MCF 10A (cell line): ENCODE results near the gene LMAN2. TPM values are rescaled to one million over a fixed set of nuclear protein-coding genes. Genes with fewer than 3 reads are reported as not detected.

Source experiments
- BruUV-seq: library from RNA; stranded (reverse); fragments of 400-500 nt; replicated peaks from 2 replicates; lab custom pipeline; 2021; lab: Mats Ljungman, UMichigan
- CTCF ChIA-PET: fragments of 300-600 bp; sonication (Branson Sonifier 250); formaldehyde crosslinking; extraction: SDS; loops from one replicate; lab custom pipeline; 2021; ENCODE audit warnings: antibody characterized with exemption, inconsistent platforms; lab: Yijun Ruan, JAX
- POLR2A ChIA-PET: fragments of 300-600, 350-650 bp; sonication (Branson Sonifier 250); formaldehyde crosslinking; extraction: SDS; loops from one replicate; lab custom pipeline; 2020; ENCODE audit warnings: antibody characterized with exemption, inconsistent platforms; lab: Yijun Ruan, JAX
- DNase-seq: peaks from one replicate; pipeline ENCODE4 v3.0.0-alpha.2; 2018; ENCODE audit not compliant: unreplicated experiment
- H3K27ac Mint-ChIP-seq: one replicate; pipeline ENCODE4 v1.8.0; 2022; ENCODE audit warnings: mild to moderate bottlenecking, low read depth, mixed read lengths; ENCODE audit not compliant: unreplicated experiment
- H3K27me3 Mint-ChIP-seq: one replicate; pipeline ENCODE4 v1.8.0; 2022; ENCODE audit warnings: mixed read lengths; ENCODE audit not compliant: insufficient read depth, unreplicated experiment
- H3K36me3 Mint-ChIP-seq: one replicate; pipeline ENCODE4 v1.8.0; 2022; ENCODE audit warnings: mild to moderate bottlenecking, moderate library complexity, mixed read lengths; ENCODE audit not compliant: insufficient read depth, unreplicated experiment
- H3K4me1 Mint-ChIP-seq: one replicate; pipeline ENCODE4 v1.8.0; 2022; ENCODE audit warnings: mixed read lengths; ENCODE audit not compliant: insufficient read depth, unreplicated experiment
- H3K4me3 Mint-ChIP-seq: one replicate; pipeline ENCODE4 v1.8.0; 2022; ENCODE audit warnings: mild to moderate bottlenecking, moderate library complexity, mixed read lengths; ENCODE audit not compliant: unreplicated experiment
- H3K9me3 Mint-ChIP-seq: one replicate; pipeline ENCODE4 v1.8.0; 2022; ENCODE audit warnings: mixed read lengths; ENCODE audit not compliant: unreplicated experiment
- CTCF ChIP-seq: fragments of 200-600 bp; IDR thresholded peaks from one replicate; pipeline ENCODE4 v1.8.0; 2022; ENCODE audit warnings: antibody characterized with exemption, mild to moderate bottlenecking; ENCODE audit not compliant: unreplicated experiment
- intact Hi-C: fragments of 100-400 bp; cut with micrococcal nuclease; formaldehyde crosslinking; loops from 2 replicates; pipeline ENCODE4 v1.14.1; 2022
- total RNA-seq: library from RNA; stranded (reverse); gene quantifications from 2 replicates; pipeline ENCODE4 v1.2.3, GENCODE V29; 2022

LMAN2 gene
- total RNA-seq, 1 experiment from 2014 or later: 221 TPM

- ChIA-PET CTCF (interaction anchor here (0.6 to 1.2 kb wide), 4 partner anchors 48 to 191 kb away, joined by 3 to 4 read pairs (median 3); no protein-coding TSS in a partner anchor), POLR2A (interaction anchor here (0.6 to 2.5 kb wide), 6 partner anchors 12 to 122 kb away, joined by 3 to 15 read pairs (median 4); partner anchors contain the start of genes GRK6 and LMAN2)
- peaks cover 48% of the 10 kb centered on the region for H3K36me3 Mint-ChIP-seq
- peaks cover 63% of the 10 kb centered on the region for H3K4me1 Mint-ChIP-seq
- BruUV-seq: no TSS peak
- peak overlapping the region; percentile 73 for H3K27ac Mint-ChIP-seq
- peak overlapping the region; percentile 87 for H3K4me3 Mint-ChIP-seq
- H3K27me3 Mint-ChIP-seq: no peaks in the 10 kb centered on the region
- no peaks in the 10 kb centered on the region for H3K9me3 Mint-ChIP-seq
- TF ChIP-seq CTCF: no peak
- peak; percentile 49 for DNase-seq
- intact Hi-C loops: no loop called here
These were observed 46.9 kb downstream of the LMAN2 start for GRCh38 chr5:177304392-177305119.

GRCh38 chr5:177303925-177304391 lies 47.5 kb downstream of the LMAN2 start:
- Mint-ChIP-seq H3K4me3 (peak overlapping the region; percentile 87), H3K9me3 (no peaks in the 10 kb centered on the region), H3K4me1 (peaks cover 62% of the 10 kb centered on the region), H3K27ac (peak overlapping the region; percentile 73), H3K27me3 (no peaks in the 10 kb centered on the region), H3K36me3 (peaks cover 54% of the 10 kb centered on the region)
- peak; percentile 38 for DNase-seq
- ChIA-PET POLR2A (interaction anchor here (0.5 to 3.6 kb wide), 13 partner anchors 8 to 193 kb away, joined by 3 to 23 read pairs (median 4); partner anchors contain the start of genes GRK6, LMAN2, MXD3 and PDLIM7), CTCF (interaction anchor here (1.0 to 3.6 kb wide), 3 partner anchors 48 to 190 kb away, joined by 3 to 27 read pairs (median 4); no protein-coding TSS in a partner anchor)
- TSS peak; percentile 64 for BruUV-seq
- intact Hi-C loops: loop anchor here (1.0 kb wide), 1 partner anchor 190 kb away; no protein-coding TSS in a partner anchor
- TF ChIP-seq CTCF: no peak

GRCh38 chr5:177303121-177303924 lies 48.1 kb downstream of the LMAN2 start, which contains the start of the genes PRELID1 and RAB24:
PRELID1 (plus strand) TSS chr5:177303799; CDS start chr5:177303986, 187 bp downstream.
RAB24 (minus strand) TSS chr5:177303719; CDS start chr5:177303288, 431 bp downstream.
- intact Hi-C loops: loop anchor here (1.0 kb wide), 1 partner anchor 189 kb away; no protein-coding TSS in a partner anchor
- Mint-ChIP-seq H3K4me3 (peak within 1 kb of the TSS; percentile 87), H3K4me1 (peaks cover 57% of the 10 kb centered on the region), H3K27ac (peak within 1 kb of the TSS; percentile 73), H3K36me3 (peaks cover 58% of the 10 kb centered on the region), H3K27me3 (no peaks in the 10 kb centered on the region), H3K9me3 (no peaks in the 10 kb centered on the region)
- no TSS peak for BruUV-seq
- peak; percentile 86 for DNase-seq
- ChIA-PET POLR2A (interaction anchor here (0.5 to 3.6 kb wide), 13 partner anchors 9 to 194 kb away, joined by 3 to 23 read pairs (median 4); partner anchors contain the start of genes LMAN2, MXD3 and PDLIM7), CTCF (interaction anchor here (2.0 to 3.6 kb wide), 2 partner anchors 33 to 190 kb away, joined by 8 to 27 read pairs; no protein-coding TSS in a partner anchor)
- TF ChIP-seq CTCF: peak; percentile 59
